ENCODE data around the gene DAPK2. TPM values are rescaled to one million over a fixed set of nuclear protein-coding genes. Genes with fewer than 3 reads are reported as not detected.
A peak's percentile ranks its signal among the peaks of the same experiment; 100 is the strongest.

DAPK2 gene
- total and polyA plus RNA-seq, 2 of the 13 experiments (the other 11 are each of a cell fraction or from before 2014, with no cell fraction given): 0.33 to 0.63 TPM

- TF ChIP-seq ZNF503 (CRISPR knock-in tag; IDR thresholded peaks at IDR 0.05) (no peak), NCOA5 (CRISPR knock-in tag; IDR thresholded peaks at IDR 0.05) (no peak), PBX2 (CRISPR knock-in tag; IDR thresholded peaks at IDR 0.05) (no peak), PATZ1 (CRISPR knock-in tag; IDR thresholded peaks at IDR 0.05) (0 out of 2 replicates have a peak, but pooled peaks have one; percentile 38), RFX1 (IDR thresholded peaks at IDR 0.05) (no peak), HOXA5 (CRISPR knock-in tag; IDR thresholded peaks at IDR 0.05) (0 out of 2 replicates have a peak, but pooled peaks have one; percentile 17), PRPF4 (IDR thresholded peaks at IDR 0.05; ENCODE audit: low read depth, low read length, poor library complexity, severe bottlenecking) (no peak), TOE1 (CRISPR knock-in tag; IDR thresholded peaks at IDR 0.05) (no peak), SOX13 (IDR thresholded peaks at IDR 0.05) (no peak), SOX13 (CRISPR knock-in tag; conservative IDR thresholded peaks at IDR 0.05 in 1 of 2, IDR thresholded peaks at IDR 0.05 in 1 of 2) (peak in 1 of 2 experiments; percentile 16; a peak in 1 of 4 replicates), BRF2 (CRISPR knock-in tag; IDR thresholded peaks at IDR 0.05) (no peak), ZMYM3 (CRISPR knock-in tag; IDR thresholded peaks at IDR 0.05) (no peak), POLR2A (IDR thresholded peaks at IDR 0.05; ENCODE audit: insufficient read depth in 1 of 2, low read depth in 2 of 2, low read length in 2 of 2) (peak in 1 of 2 experiments; percentile 35; a peak in 2 of 4 replicates), GATAD1 (CRISPR knock-in tag; IDR thresholded peaks at IDR 0.05) (peak; percentile 47; the same call in 1 of the 2 replicates), PPARG (CRISPR knock-in tag; conservative IDR thresholded peaks at IDR 0.05) (no peak), DMAP1 (CRISPR knock-in tag; IDR thresholded peaks at IDR 0.05) (peak; percentile 42), ZNF382 (CRISPR knock-in tag; IDR thresholded peaks at IDR 0.05; ENCODE audit: borderline replicate concordance) (no peak), MAFG (CRISPR knock-in tag; IDR thresholded peaks at IDR 0.05) (no peak), ZKSCAN1 (IDR thresholded peaks at IDR 0.05; ENCODE audit: low read length) (no peak), PREB (CRISPR knock-in tag; IDR thresholded peaks at IDR 0.05) (0 out of 2 replicates have a peak, but pooled peaks have one; percentile 15), POLR2G (IDR thresholded peaks at IDR 0.05; ENCODE audit: low read depth, low read length) (no peak; the same call in 1 of the 2 replicates), ZNF224 (CRISPR knock-in tag; IDR thresholded peaks at IDR 0.05) (no peak), KAT7 (CRISPR knock-in tag; IDR thresholded peaks at IDR 0.05; ENCODE audit: borderline replicate concordance) (no peak)
These were observed 46.8 kb upstream of the DAPK2 start (continued) for GRCh38 chr15:64092864-64093626.

All from HepG2 (cell line).